Astrocyte (in vitro differentiated cells and primary cell): Measurements from ENCODE around the gene PPP4C.

Experiments used
- CTCF ChIP-seq: IDR thresholded peaks from 2 replicates; pipeline ENCODE4 v1.5.1; 2011; ENCODE audit warnings: low read depth, mild to moderate bottlenecking, inconsistent platforms, low read length, moderate library complexity; ENCODE audit not compliant: insufficient read depth
- EZH2 ChIP-seq: IDR thresholded peaks from 2 replicates; pipeline ENCODE4 v1.6.1; 2012; ENCODE audit warnings: mild to moderate bottlenecking, low read length, inconsistent platforms; ENCODE audit not compliant: insufficient read depth

GRCh38 chr16:30094541-30095165 lies 18.9 kb downstream of the PPP4C start:
- no peak for TF ChIP-seq EZH2
- no peak for TF ChIP-seq CTCF
